ENCODE data around the gene SATL1.

DNA sequence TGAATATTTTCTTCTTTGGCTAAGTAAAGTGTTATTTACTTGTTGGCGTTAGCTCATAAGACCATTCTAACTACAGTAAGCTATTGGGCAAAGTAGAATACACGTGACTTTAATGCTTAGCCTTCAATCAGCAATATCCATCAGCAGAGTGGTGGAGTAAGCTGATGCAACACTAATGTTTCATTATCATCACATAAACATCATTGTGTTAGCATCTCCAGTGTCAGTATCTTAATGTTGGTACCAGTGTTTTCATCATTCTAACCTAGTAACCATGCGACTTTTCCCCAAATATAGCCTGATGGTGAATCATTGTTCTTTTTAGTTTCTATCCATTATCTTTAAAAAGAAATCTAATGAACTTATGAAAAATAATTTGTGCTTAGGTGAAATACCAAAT, 191.4 kb downstream of the SATL1 start:
- TF ChIP-seq, protein P1, sequence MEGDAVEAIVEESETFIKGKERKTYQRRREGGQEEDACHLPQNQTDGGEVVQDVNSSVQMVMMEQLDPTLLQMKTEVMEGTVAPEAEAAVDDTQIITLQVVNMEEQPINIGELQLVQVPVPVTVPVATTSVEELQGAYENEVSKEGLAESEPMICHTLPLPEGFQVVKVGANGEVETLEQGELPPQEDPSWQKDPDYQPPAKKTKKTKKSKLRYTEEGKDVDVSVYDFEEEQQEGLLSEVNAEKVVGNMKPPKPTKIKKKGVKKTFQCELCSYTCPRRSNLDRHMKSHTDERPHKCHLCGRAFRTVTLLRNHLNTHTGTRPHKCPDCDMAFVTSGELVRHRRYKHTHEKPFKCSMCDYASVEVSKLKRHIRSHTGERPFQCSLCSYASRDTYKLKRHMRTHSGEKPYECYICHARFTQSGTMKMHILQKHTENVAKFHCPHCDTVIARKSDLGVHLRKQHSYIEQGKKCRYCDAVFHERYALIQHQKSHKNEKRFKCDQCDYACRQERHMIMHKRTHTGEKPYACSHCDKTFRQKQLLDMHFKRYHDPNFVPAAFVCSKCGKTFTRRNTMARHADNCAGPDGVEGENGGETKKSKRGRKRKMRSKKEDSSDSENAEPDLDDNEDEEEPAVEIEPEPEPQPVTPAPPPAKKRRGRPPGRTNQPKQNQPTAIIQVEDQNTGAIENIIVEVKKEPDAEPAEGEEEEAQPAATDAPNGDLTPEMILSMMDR (IDR thresholded peaks at IDR 0.05), result no peak
- TF ChIP-seq POLR2AphosphoS5 (IDR thresholded peaks at IDR 0.05; ENCODE audit: low read depth, low read length), result no peak

All from Panc1 (cell line).